GM19351 (cell line): ENCODE measurements around the gene SPTB.

Experiments
- ATAC-seq: cut with Tn5 transposase; IDR thresholded peaks from one replicate; pipeline ENCODE4 v1.9.1; 2021; ENCODE audit warnings: mild to moderate bottlenecking, moderate library complexity; ENCODE audit not compliant: unreplicated experiment

Gene SPTB

GRCh38 chr14:64755781-64756221, 123.9 kb downstream of the SPTB start:
- no peak for ATAC-seq

GRCh38 chr14:64754685-64755084, 125.0 kb downstream of the SPTB start:
- ATAC-seq, result no peak

- ATAC-seq, result no peak
These were observed 125.7 kb downstream of the SPTB start for GRCh38 chr14:64753999-64754398.

GRCh38 chr14:64753374-64753773, 126.3 kb downstream of the SPTB start:
- ATAC-seq, result no peak

- ATAC-seq, result no peak
These were observed 126.8 kb downstream of the SPTB start for GRCh38 chr14:64752909-64753308.

GRCh38 chr14:64748995-64749714, 130.6 kb downstream of the SPTB start:
- ATAC-seq, result no peak

GRCh38 chr14:64748521-64748920, 131.2 kb downstream of the SPTB start:
- ATAC-seq, result no peak

GRCh38 chr14:64747327-64747726, 132.4 kb downstream of the SPTB start:
- ATAC-seq, result no peak

GRCh38 chr14:64746298-64747250, 133.1 kb downstream of the SPTB start:
- no peak for ATAC-seq

- no peak for ATAC-seq
These were observed 134.1 kb downstream of the SPTB start for GRCh38 chr14:64745511-64746091.

- ATAC-seq, result no peak
These were observed 136.6 kb downstream of the SPTB start for GRCh38 chr14:64743061-64743460.

- ATAC-seq, result no peak
These were observed 137.7 kb downstream of the SPTB start for GRCh38 chr14:64741961-64742360.

GRCh38 chr14:64741200-64741599, 138.5 kb downstream of the SPTB start:
- ATAC-seq, result no peak

GRCh38 chr14:64738281-64738804, 141.4 kb downstream of the SPTB start:
- no peak for ATAC-seq

- ATAC-seq, result no peak
These were observed 142.1 kb downstream of the SPTB start for GRCh38 chr14:64737391-64738280.

- ATAC-seq, result no peak
These were observed 143.2 kb downstream of the SPTB start for GRCh38 chr14:64736271-64737169.

- no peak for ATAC-seq
These were observed 144.7 kb downstream of the SPTB start for GRCh38 chr14:64734990-64735389.

GRCh38 chr14:64733899-64734298, 145.8 kb downstream of the SPTB start:
- ATAC-seq, result no peak

GRCh38 chr14:64733321-64733720, 146.4 kb downstream of the SPTB start:
- no peak for ATAC-seq
